ENCODE measurements around the gene RPS2. TPM values are rescaled to one million over a fixed set of nuclear protein-coding genes. Genes with fewer than 3 reads are reported as not detected.
"Not testable (repeated sequence)": the region's sequence is repeated elsewhere in the genome, so short reads cannot be mapped to it uniquely, and the experiment has no call there.

RPS2 gene
- total RNA-seq, 1 experiment from 2014 or later = 4,395 TPM

GRCh38 chr16:1940273-1941161, 24.1 kb downstream of the RPS2 start:
- Mint-ChIP-seq H3K9me3 (no peaks in the 10 kb centered on the region), H3K4me3 (no peak overlapping the region), H3K27me3 (ENCODE audit: low read depth) (peaks cover 13% of the 10 kb centered on the region), H3K36me3 (peaks cover 12% of the 10 kb centered on the region), H3K27ac (no peak overlapping the region), H3K4me1 (peaks cover 22% of the 10 kb centered on the region)
- DNase-seq (ENCODE audit: low spot score) = no peak
- ChIA-PET CTCF (interaction anchor here (0.6 to 4.4 kb wide), 31 partner anchors 8 to 207 kb away, joined by 3 to 29 read pairs (median 4); partner anchors contain the start of genes FAHD1, NOXO1, NUBP2 and RAB26), POLR2A (interaction anchor here (1.0 to 1.5 kb wide), 4 partner anchors 12 to 40 kb away, joined by 3 to 19 read pairs (median 4); partner anchors contain the start of genes RPL3L and RPS2)
- ATAC-seq = no peak
- TF ChIP-seq CBFB (CRISPR knock-in tag; IDR thresholded peaks at IDR 0.05; ENCODE audit: low read depth) (no peak), TEAD4 (CRISPR knock-in tag; IDR thresholded peaks at IDR 0.05) (no peak), ATF6 (CRISPR knock-in tag; IDR thresholded peaks at IDR 0.05) (no peak), ZNF671 (CRISPR knock-in tag; IDR thresholded peaks at IDR 0.05) (no peak), SOX15 (CRISPR knock-in tag; IDR thresholded peaks at IDR 0.05) (no peak), ERG (CRISPR knock-in tag; IDR thresholded peaks at IDR 0.05) (no peak), TCF7 (CRISPR knock-in tag; IDR thresholded peaks at IDR 0.05; ENCODE audit: low read depth) (no peak), JAZF1 (CRISPR knock-in tag; IDR thresholded peaks at IDR 0.05) (no peak), MAX (CRISPR knock-in tag; IDR thresholded peaks at IDR 0.05) (no peak), ZBTB21 (CRISPR knock-in tag; IDR thresholded peaks at IDR 0.05; ENCODE audit: borderline replicate concordance) (no peak), EMX1 (CRISPR knock-in tag; IDR thresholded peaks at IDR 0.05) (no peak), GABPB1 (CRISPR knock-in tag; IDR thresholded peaks at IDR 0.05) (no peak; the same call in 1 of the 2 replicates), JUN (CRISPR knock-in tag; IDR thresholded peaks at IDR 0.05) (no peak), TP53 (CRISPR knock-in tag; IDR thresholded peaks at IDR 0.05) (no peak), ESRRA (CRISPR knock-in tag; IDR thresholded peaks at IDR 0.05; ENCODE audit: borderline replicate concordance) (no peak)

GRCh38 chr16:1939833-1940232, 24.8 kb downstream of the RPS2 start:
- Mint-ChIP-seq H3K4me1 (peaks cover 22% of the 10 kb centered on the region), H3K36me3 (peaks cover 12% of the 10 kb centered on the region), H3K27me3 (ENCODE audit: low read depth) (peaks cover 13% of the 10 kb centered on the region)
- DNase-seq (ENCODE audit: low spot score); ATAC-seq; H3K9me3 Mint-ChIP-seq; H3K27ac Mint-ChIP-seq; POLR2A ChIA-PET; H3K4me3 Mint-ChIP-seq: not testable (repeated sequence)
- CTCF ChIA-PET = interaction anchor here (1.0 to 4.4 kb wide), 3 partner anchors 12 to 41 kb away, joined by 3 to 29 read pairs (median 10); partner anchors contain the start of gene NOXO1

- H3K27ac Mint-ChIP-seq = no peak overlapping the region
- H3K36me3 Mint-ChIP-seq = peaks cover 12% of the 10 kb centered on the region
- H3K4me3 Mint-ChIP-seq = no peak overlapping the region
- H3K9me3 Mint-ChIP-seq = no peaks in the 10 kb centered on the region
- ChIA-PET CTCF (interaction anchor here (1.0 kb wide), 1 partner anchor 10 kb away, joined by 3 read pairs; no protein-coding TSS in a partner anchor), POLR2A (no interaction called here)
- ATAC-seq = no peak
- peaks cover 6% of the 10 kb centered on the region for H3K27me3 Mint-ChIP-seq (ENCODE audit: low read depth)
- DNase-seq (ENCODE audit: low spot score) = no peak
- H3K4me1 Mint-ChIP-seq = peaks cover 14% of the 10 kb centered on the region
- TF ChIP-seq EMX1 (CRISPR knock-in tag; IDR thresholded peaks at IDR 0.05) = no peak
- TF ChIP-seq GRHL2 (CRISPR knock-in tag; IDR thresholded peaks at IDR 0.05; ENCODE audit: insufficient replicate concordance, severe bottlenecking) = no peak
- TF ChIP-seq FOXP1 (CRISPR knock-in tag; IDR thresholded peaks at IDR 0.05; ENCODE audit: borderline replicate concordance) = no peak
- TF ChIP-seq NFYB (CRISPR knock-in tag; conservative IDR thresholded peaks at IDR 0.05; ENCODE audit: low read depth) = no peak
- no peak for TF ChIP-seq HMGXB4 (CRISPR knock-in tag; IDR thresholded peaks at IDR 0.05)
- TF ChIP-seq ETV6 (CRISPR knock-in tag; IDR thresholded peaks at IDR 0.05) = no peak
- TF ChIP-seq ATF1 (CRISPR knock-in tag; IDR thresholded peaks at IDR 0.05) = no peak
- TF ChIP-seq ARID4B (CRISPR knock-in tag; IDR thresholded peaks at IDR 0.05; ENCODE audit: borderline replicate concordance) = no peak
- no peak for TF ChIP-seq TEAD1 (CRISPR knock-in tag; IDR thresholded peaks at IDR 0.05)
Observed at GRCh38 chr16:1938910-1939309, 25.7 kb downstream of the RPS2 start.
